ENCODE measurements around the gene MRPS30.
A peak's percentile ranks its signal among the peaks of the same experiment; 100 is the strongest.
"Not testable (repeated sequence)": the region's sequence is repeated elsewhere in the genome, so short reads cannot be mapped to it uniquely, and the experiment has no call there.

Gene MRPS30

DNA sequence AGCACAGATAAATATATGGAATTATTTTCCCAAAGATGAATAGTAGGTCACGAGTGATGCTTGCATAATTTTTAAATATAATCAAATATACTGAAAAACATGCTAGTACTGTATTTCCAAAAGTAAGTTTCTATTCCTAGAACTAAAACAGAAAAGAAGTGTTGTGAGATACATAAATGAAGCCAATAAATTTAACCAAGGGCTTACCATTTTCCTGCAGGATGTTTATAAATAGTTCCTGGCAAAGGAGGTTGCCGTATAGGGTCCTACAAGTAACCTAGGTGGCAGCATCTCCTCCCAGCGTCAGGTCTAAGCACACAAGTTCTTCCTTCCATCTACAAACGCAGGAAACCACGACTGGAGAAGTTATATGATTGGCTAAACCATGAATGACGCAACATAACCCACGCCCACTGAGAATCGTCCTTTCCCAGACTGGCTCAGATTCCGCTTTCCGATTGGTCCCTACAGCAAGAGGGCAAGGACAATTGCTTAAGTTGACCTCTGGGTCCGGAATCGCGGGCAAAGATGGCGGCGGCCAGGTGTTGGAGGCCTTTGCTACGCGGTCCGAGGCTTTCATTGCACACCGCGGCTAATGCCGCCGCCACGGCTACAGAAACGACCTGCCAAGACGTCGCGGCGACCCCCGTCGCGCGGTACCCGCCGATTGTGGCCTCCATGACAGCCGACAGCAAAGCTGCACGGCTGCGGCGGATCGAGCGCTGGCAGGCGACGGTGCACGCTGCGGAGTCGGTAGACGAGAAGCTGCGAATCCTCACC, at the start of gene MRPS30:
Gene MRPS30 (plus strand): TSS at position 513 of the 780 bp plus-strand sequence. CDS start 16 bp downstream, at position 529.
- TF ChIP-seq, protein P1, sequence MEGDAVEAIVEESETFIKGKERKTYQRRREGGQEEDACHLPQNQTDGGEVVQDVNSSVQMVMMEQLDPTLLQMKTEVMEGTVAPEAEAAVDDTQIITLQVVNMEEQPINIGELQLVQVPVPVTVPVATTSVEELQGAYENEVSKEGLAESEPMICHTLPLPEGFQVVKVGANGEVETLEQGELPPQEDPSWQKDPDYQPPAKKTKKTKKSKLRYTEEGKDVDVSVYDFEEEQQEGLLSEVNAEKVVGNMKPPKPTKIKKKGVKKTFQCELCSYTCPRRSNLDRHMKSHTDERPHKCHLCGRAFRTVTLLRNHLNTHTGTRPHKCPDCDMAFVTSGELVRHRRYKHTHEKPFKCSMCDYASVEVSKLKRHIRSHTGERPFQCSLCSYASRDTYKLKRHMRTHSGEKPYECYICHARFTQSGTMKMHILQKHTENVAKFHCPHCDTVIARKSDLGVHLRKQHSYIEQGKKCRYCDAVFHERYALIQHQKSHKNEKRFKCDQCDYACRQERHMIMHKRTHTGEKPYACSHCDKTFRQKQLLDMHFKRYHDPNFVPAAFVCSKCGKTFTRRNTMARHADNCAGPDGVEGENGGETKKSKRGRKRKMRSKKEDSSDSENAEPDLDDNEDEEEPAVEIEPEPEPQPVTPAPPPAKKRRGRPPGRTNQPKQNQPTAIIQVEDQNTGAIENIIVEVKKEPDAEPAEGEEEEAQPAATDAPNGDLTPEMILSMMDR (IDR thresholded peaks at IDR 0.05; ENCODE audit: low read depth, low read length), result peak; percentile 62
- DNase-seq, result peak; percentile 96
- no peaks in the 10 kb centered on the region for H3K9me3 ChIP-seq (ENCODE audit: severe bottlenecking)
- peak within 1 kb of the TSS; percentile 91 for H3K4me3 ChIP-seq (ENCODE audit: low read depth, low read length)
- H3K27ac ChIP-seq, result peak within 1 kb of the TSS; percentile 96
- H3K36me3 ChIP-seq, result peaks cover 39% of the 10 kb centered on the region
- no peaks in the 10 kb centered on the region for H3K27me3 ChIP-seq (ENCODE audit: insufficient read depth, low read depth, severe bottlenecking)

DNA sequence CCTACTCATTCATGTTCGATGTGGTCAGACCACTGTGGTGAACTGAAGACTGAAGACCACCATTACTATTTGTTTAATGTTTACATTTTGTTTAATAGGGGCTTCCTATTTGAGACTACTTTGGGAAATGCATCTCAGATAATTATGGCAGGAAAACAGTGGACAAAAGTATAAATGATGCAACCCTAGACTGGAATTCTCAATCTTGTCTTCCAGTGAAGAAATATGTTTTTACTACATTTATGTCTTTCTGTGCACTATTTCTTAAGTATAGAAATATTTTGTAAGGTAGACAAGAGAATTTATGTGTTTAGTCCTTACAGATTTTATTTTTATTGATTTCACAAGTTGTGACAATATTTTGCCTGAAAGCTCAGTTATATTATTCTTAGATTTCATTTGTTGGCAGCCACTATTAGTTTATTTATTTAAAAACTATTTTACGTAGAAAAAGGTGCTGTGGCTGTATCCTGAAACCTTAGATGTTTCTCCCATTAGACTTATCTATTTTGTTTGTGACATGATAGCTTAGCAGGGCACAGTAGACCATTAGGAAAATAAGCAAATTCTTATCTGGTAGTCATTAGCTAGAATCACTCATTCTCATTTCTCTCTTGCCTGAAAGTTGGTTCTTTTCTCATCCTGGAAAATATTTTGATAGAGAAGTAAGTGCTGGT, 39.4 kb upstream of the MRPS30 start:
- H3K27me3 ChIP-seq (ENCODE audit: insufficient read depth, low read depth, severe bottlenecking), result no peaks in the 10 kb centered on the region
- H3K9me3 ChIP-seq (ENCODE audit: severe bottlenecking), result no peaks in the 10 kb centered on the region
- TF ChIP-seq, protein P1 (IDR thresholded peaks at IDR 0.05; ENCODE audit: low read depth, low read length), result no peak
- no peak overlapping the region for H3K4me3 ChIP-seq (ENCODE audit: low read depth, low read length)
- H3K36me3 ChIP-seq, result no peaks in the 10 kb centered on the region
- H3K27ac ChIP-seq, result no peak overlapping the region
- DNase-seq, result no peak

- TF ChIP-seq, protein P1 (IDR thresholded peaks at IDR 0.05; ENCODE audit: low read depth, low read length), result no peak
- DNase-seq, result no peak
- Histone ChIP-seq H3K27me3 (ENCODE audit: insufficient read depth, low read depth, severe bottlenecking) (no peaks in the 10 kb centered on the region), H3K27ac (no peak overlapping the region), H3K4me3 (ENCODE audit: low read depth, low read length) (no peak overlapping the region), H3K36me3 (no peaks in the 10 kb centered on the region), H3K9me3 (ENCODE audit: severe bottlenecking) (no peaks in the 10 kb centered on the region)
These were observed 38.9 kb upstream of the MRPS30 start for GRCh38 chr5:44769877-44770209.

DNA sequence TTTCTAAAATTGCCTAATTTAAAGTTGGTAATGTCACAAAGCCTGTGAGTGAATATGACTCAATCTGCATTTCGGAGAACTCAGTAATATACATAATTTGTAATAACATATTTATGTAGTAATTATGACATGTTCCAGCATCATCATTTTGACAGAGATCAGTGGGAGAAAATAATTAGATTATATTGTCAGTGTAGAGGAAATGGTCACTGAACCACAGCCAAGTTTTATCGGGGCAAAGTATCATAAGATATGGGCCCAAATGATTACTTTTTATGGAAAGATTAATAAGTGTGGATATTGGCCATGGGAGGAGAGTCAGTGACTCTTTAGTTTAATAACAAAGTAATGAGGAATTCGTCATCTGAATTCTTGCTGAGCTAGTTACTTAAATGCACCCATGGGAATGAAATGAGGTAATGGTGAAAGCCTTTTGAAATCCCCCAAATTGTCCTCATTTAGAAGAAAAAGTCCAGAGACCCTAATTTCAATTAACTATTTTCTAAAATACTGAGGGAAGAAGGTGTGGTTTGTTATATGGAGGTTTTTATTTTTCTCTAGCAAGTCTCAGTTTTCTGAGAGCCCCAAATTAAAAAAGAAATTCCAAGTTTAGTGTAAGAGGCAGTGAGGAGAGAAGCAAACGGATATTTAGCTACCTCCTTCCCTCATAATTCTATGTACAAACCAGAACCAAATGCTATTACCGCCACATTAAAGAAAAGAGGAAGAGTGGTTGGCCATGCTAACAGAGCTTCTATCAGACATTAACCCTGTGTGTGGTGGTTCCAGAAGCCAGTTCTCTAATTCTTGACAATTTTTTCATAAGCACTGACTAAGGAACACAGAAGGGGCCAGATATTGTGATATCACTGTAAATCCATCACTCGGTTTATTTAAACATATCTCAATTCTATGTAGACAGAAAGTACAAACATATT, 37.7 kb upstream of the MRPS30 start:
- H3K4me3 ChIP-seq (ENCODE audit: low read depth, low read length), result no peak overlapping the region
- no peaks in the 10 kb centered on the region; the same call in 1 of the 2 replicates for H3K36me3 ChIP-seq
- TF ChIP-seq, protein P1 (IDR thresholded peaks at IDR 0.05; ENCODE audit: low read depth, low read length), result no peak
- H3K9me3 ChIP-seq (ENCODE audit: severe bottlenecking), result no peaks in the 10 kb centered on the region
- no peak overlapping the region for H3K27ac ChIP-seq
- no peaks in the 10 kb centered on the region for H3K27me3 ChIP-seq (ENCODE audit: insufficient read depth, low read depth, severe bottlenecking)
- DNase-seq, result no peak

DNA sequence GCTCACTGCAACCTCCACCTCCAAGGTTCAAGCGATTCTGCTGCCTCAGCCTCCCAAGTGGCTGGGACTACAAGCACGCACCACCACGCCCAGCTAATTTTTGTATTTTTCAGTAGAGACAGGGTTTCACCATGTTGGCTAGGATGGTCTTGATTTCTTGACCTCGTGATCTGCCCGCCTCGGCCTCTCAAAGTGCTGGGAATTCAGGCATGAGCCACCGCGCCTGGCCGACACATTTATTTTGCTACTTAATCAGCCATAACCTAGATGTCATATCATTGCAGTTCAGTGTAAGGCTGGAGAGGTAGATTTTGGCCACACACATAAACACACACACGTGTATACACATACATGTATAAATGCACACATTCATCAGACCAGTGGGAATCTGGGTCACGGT, 36.4 kb upstream of the MRPS30 start:
- not testable (repeated sequence) for H3K27ac ChIP-seq; H3K9me3 ChIP-seq (ENCODE audit: severe bottlenecking); H3K36me3 ChIP-seq; H3K27me3 ChIP-seq (ENCODE audit: insufficient read depth, low read depth, severe bottlenecking); DNase-seq; H3K4me3 ChIP-seq (ENCODE audit: low read depth, low read length)

Measured in WERI-Rb-1 (cell line).